Measurements from ENCODE around the gene CCDC142. TPM values are rescaled to one million over a fixed set of nuclear protein-coding genes. Genes with fewer than 3 reads are reported as not detected.
A peak's percentile ranks its signal among the peaks of the same experiment; 100 is the strongest.

CCDC142 gene
- total RNA-seq, 4 donors from 2014 or later, result 10.4 to 31.1 (median 18.7) TPM

GRCh38 chr2:74529357-74530238 lies 46.8 kb upstream of the CCDC142 start, which contains the start of the genes AUP1 and HTRA2:
Gene AUP1, minus strand, starts transcription at chr2:74529706. Its CDS starts 77 bp downstream, at chr2:74529629.
Gene HTRA2, plus strand, starts transcription at chr2:74529933. Its CDS starts 74 bp downstream, at chr2:74530007.
- Histone ChIP-seq H3K27me3 (no peaks in the 10 kb centered on the region), H3K27ac (peak within 1 kb of the TSS; percentile 92), H3K36me3 (peaks cover 46% of the 10 kb centered on the region), H3K4me1 (peaks cover 35% of the 10 kb centered on the region), H3K4me3 (peak within 1 kb of the TSS; percentile 80), H3K9me3 (no peaks in the 10 kb centered on the region)
- WGBS, result 0% methylated on average over 6 of the region's 87 CpGs
- TF ChIP-seq CTCF (IDR thresholded peaks at IDR 0.05) (no peak), POLR2A (IDR thresholded peaks at IDR 0.05) (peak; percentile 48 to 73), POLR2AphosphoS5 (IDR thresholded peaks at IDR 0.05) (peak; percentile 6 to 93 (median 84))
- DNase-seq (ENCODE audit: low spot score in 2 of 2), result peak; percentile 99

- H3K27ac ChIP-seq, result peak overlapping the region; percentile 92
- H3K36me3 ChIP-seq, result peaks cover 44% of the 10 kb centered on the region
- TF ChIP-seq CTCF (IDR thresholded peaks at IDR 0.05) (no peak), EP300 (IDR thresholded peaks at IDR 0.05) (no peak), POLR2AphosphoS5 (IDR thresholded peaks at IDR 0.05) (no peak), POLR2A (IDR thresholded peaks at IDR 0.05) (no peak)
- WGBS, result 21% methylated on average over 23 of the region's 29 CpGs
- no peaks in the 10 kb centered on the region for H3K27me3 ChIP-seq
- H3K9me3 ChIP-seq, result no peaks in the 10 kb centered on the region
- H3K4me1 ChIP-seq, result peaks cover 35% of the 10 kb centered on the region
- peak overlapping the region; percentile 80 for H3K4me3 ChIP-seq
- no peak for DNase-seq (ENCODE audit: low spot score in 2 of 2)
Measured at GRCh38 chr2:74528600-74529356, 46.0 kb upstream of the CCDC142 start.

GRCh38 chr2:74527741-74528140 lies 44.9 kb upstream of the CCDC142 start:
- Histone ChIP-seq H3K4me1 (peaks cover 35% of the 10 kb centered on the region), H3K27me3 (no peaks in the 10 kb centered on the region), H3K9me3 (no peaks in the 10 kb centered on the region), H3K4me3 (no peak overlapping the region), H3K27ac (no peak overlapping the region), H3K36me3 (peaks cover 34% of the 10 kb centered on the region)
- TF ChIP-seq POLR2AphosphoS5 (IDR thresholded peaks at IDR 0.05), result no peak
- TF ChIP-seq POLR2A (IDR thresholded peaks at IDR 0.05), result no peak
- no peak for TF ChIP-seq EP300 (IDR thresholded peaks at IDR 0.05)
- TF ChIP-seq CTCF (IDR thresholded peaks at IDR 0.05), result no peak
- WGBS, result 98% methylated on average over 9 of the region's 9 CpGs
- no peak for DNase-seq (ENCODE audit: low spot score in 2 of 2)

GRCh38 chr2:74526649-74527230 lies 43.9 kb upstream of the CCDC142 start:
- DNase-seq (ENCODE audit: low spot score in 2 of 2), result no peak
- TF ChIP-seq CTCF (IDR thresholded peaks at IDR 0.05) (no peak), EP300 (IDR thresholded peaks at IDR 0.05) (no peak), POLR2AphosphoS5 (IDR thresholded peaks at IDR 0.05) (no peak), POLR2A (IDR thresholded peaks at IDR 0.05) (no peak)
- Histone ChIP-seq H3K27me3 (no peaks in the 10 kb centered on the region), H3K9me3 (no peaks in the 10 kb centered on the region), H3K27ac (no peak overlapping the region), H3K4me1 (peaks cover 35% of the 10 kb centered on the region), H3K36me3 (peaks cover 29% of the 10 kb centered on the region), H3K4me3 (no peak overlapping the region)
- 97% methylated on average over 11 of the region's 11 CpGs for WGBS
